Measurements from ENCODE around the gene NMD3. TPM values are rescaled to one million over a fixed set of nuclear protein-coding genes. Genes with fewer than 3 reads are reported as not detected.

Gene NMD3
- total and polyA plus RNA-seq, 2 donors from 2014 or later = 24.2 to 55.5 TPM

DNA sequence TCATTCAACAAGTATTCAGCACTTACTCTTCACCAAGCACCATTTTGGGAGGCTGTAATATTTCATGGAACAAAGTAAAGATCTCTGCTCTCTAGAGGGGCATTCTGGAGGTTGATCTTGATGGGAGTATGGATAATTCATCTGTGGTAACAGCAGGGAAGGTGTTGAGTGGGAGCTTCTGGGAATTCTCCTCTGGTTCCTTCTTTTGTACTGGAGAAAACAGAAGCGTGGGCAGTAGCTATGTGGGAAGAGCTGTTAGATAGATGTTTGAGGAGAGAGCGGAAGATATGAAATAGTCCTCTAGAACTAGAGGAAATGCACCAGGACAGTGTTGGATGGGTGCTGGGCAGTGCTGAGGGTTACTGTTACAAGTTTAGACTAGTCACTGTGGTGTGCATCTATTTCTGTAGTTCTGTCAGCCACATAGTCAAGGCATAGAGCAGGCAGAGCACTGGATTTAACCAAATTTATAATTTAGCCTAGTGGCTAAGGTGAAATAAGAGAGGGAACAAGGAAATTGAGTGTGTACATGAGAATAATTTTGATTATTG lies 9.6 kb downstream of the NMD3 start:
- Histone ChIP-seq H3K4me1 (ENCODE audit: control insufficient read depth in 2 of 3, insufficient read depth in 2 of 3, low read depth in 1 of 3, low read length in 3 of 3) (no peaks in the 10 kb centered on the region), H3K9ac (ENCODE audit: low read length in 3 of 3) (no peak overlapping the region), H3K27ac (ENCODE audit: low read depth in 2 of 2, low read length in 2 of 2) (no peak overlapping the region), H3K36me3 (ENCODE audit: control insufficient read depth in 2 of 3, insufficient read depth in 3 of 3, low read length in 3 of 3) (peaks cover 8 to 28% (median 18%) of the 10 kb centered on the region in 3 donors), H3K27me3 (ENCODE audit: control insufficient read depth, insufficient read depth, low read length) (no peaks in the 10 kb centered on the region), H3K9me3 (ENCODE audit: control insufficient read depth in 2 of 3, insufficient read depth in 1 of 3, low read length in 3 of 3) (no peaks in the 10 kb centered on the region), H3K4me3 (ENCODE audit: low read length in 3 of 3) (no peak overlapping the region)
- FAIRE-seq (no peak), DNase-seq (no peak)
- intact Hi-C loops (cut with DNase I) = no loop called here
- TF ChIP-seq, protein P1, sequence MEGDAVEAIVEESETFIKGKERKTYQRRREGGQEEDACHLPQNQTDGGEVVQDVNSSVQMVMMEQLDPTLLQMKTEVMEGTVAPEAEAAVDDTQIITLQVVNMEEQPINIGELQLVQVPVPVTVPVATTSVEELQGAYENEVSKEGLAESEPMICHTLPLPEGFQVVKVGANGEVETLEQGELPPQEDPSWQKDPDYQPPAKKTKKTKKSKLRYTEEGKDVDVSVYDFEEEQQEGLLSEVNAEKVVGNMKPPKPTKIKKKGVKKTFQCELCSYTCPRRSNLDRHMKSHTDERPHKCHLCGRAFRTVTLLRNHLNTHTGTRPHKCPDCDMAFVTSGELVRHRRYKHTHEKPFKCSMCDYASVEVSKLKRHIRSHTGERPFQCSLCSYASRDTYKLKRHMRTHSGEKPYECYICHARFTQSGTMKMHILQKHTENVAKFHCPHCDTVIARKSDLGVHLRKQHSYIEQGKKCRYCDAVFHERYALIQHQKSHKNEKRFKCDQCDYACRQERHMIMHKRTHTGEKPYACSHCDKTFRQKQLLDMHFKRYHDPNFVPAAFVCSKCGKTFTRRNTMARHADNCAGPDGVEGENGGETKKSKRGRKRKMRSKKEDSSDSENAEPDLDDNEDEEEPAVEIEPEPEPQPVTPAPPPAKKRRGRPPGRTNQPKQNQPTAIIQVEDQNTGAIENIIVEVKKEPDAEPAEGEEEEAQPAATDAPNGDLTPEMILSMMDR (IDR thresholded peaks at IDR 0.05; ENCODE audit: borderline replicate concordance, extremely low read depth, insufficient read depth) = no peak

DNA sequence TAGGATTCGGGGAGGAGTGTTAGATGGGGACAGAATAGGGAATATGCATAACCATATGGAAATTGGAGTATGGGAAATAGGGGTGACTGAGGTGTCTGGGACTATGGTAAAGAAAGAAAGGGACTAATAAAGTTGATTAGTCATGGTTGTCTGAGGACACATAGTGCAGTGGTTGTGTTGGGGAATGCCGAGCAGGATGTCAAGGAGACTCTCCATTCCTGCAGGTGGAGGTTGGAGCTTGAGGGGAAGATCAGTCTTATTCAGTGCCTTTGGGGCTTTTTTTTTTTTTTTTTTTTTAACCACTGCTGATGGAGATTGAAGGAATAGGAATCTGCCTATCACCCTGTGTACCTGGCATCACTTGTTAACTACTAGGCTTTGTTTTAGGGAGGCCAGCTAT lies 10.8 kb downstream of the NMD3 start:
- Histone ChIP-seq H3K27ac (ENCODE audit: low read depth in 2 of 2, low read length in 2 of 2) (no peak overlapping the region), H3K4me3 (ENCODE audit: low read length in 3 of 3) (no peak overlapping the region), H3K36me3 (ENCODE audit: control insufficient read depth in 2 of 3, insufficient read depth in 3 of 3, low read length in 3 of 3) (peaks cover 10 to 33% (median 18%) of the 10 kb centered on the region in 3 donors), H3K27me3 (ENCODE audit: control insufficient read depth, insufficient read depth, low read length) (no peaks in the 10 kb centered on the region), H3K4me1 (ENCODE audit: control insufficient read depth in 2 of 3, insufficient read depth in 2 of 3, low read depth in 1 of 3, low read length in 3 of 3) (no peaks in the 10 kb centered on the region), H3K9ac (ENCODE audit: low read length in 3 of 3) (no peak overlapping the region), H3K9me3 (ENCODE audit: control insufficient read depth in 2 of 3, insufficient read depth in 1 of 3, low read length in 3 of 3) (no peaks in the 10 kb centered on the region)
- TF ChIP-seq, protein P1 (IDR thresholded peaks at IDR 0.05; ENCODE audit: borderline replicate concordance, extremely low read depth, insufficient read depth) = no peak
- DNase-seq (no peak), FAIRE-seq (no peak)
- intact Hi-C loops (cut with DNase I) = no loop called here

DNA sequence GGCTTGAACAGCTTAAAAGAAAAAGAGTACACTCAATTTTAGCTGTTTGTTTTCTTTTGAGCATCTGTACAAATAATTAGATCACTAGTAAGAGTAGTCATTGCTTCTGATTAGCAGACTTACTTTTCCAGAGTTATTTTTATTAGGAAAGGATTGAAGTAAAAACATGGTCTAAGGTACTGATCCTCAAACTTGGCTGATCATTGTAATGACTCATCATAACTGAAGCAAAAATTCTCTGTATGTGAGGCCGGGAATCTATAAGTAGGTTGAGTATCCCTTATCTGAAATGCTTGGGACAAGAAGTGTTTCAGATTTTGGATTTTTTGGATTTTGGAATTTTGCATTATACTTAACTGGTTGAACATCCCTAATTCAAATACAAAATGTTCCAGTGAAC lies 12.4 kb downstream of the NMD3 start:
- TF ChIP-seq, protein P1 (IDR thresholded peaks at IDR 0.05; ENCODE audit: borderline replicate concordance, extremely low read depth, insufficient read depth) = no peak
- H3K4me1 ChIP-seq (ENCODE audit: control insufficient read depth in 2 of 3, insufficient read depth in 2 of 3, low read depth in 1 of 3, low read length in 3 of 3) = no peaks in the 10 kb centered on the region
- H3K27me3 ChIP-seq (ENCODE audit: control insufficient read depth, insufficient read depth, low read length) = no peaks in the 10 kb centered on the region
- DNase-seq = no peak
- no peak overlapping the region for H3K9ac ChIP-seq (ENCODE audit: low read length in 3 of 3)
- no peak overlapping the region for H3K4me3 ChIP-seq (ENCODE audit: low read length in 3 of 3)
- H3K9me3 ChIP-seq (ENCODE audit: control insufficient read depth in 2 of 3, insufficient read depth in 1 of 3, low read length in 3 of 3) = no peaks in the 10 kb centered on the region
- peaks cover 12 to 40% (median 21%) of the 10 kb centered on the region in 3 donors for H3K36me3 ChIP-seq (ENCODE audit: control insufficient read depth in 2 of 3, insufficient read depth in 3 of 3, low read length in 3 of 3)
- FAIRE-seq = no peak
- intact Hi-C loops (cut with DNase I) = no loop called here
- H3K27ac ChIP-seq (ENCODE audit: low read depth in 2 of 2, low read length in 2 of 2) = no peak overlapping the region

DNA sequence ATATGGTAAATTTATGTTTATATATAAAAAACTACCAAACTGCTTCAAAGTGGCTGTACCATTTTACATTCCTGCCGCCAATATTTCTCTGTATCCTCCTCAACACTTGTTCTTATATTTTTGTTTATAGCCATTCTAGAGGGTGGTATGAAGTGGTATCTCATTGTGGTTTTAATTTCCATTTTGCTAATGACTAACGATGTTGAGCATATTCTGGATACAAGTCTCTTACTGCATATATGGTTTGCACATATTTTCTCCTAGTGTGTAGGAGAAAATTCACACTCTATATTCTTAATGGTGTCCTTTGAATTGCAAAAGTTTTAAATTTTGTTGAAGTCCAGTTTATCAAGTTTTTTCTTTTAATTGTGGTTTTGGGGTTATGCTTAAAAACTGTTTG lies 15.1 kb downstream of the NMD3 start:
- DNase-seq (no peak), FAIRE-seq (no peak)
- H3K27me3 ChIP-seq (ENCODE audit: control insufficient read depth, insufficient read depth, low read length) = no peaks in the 10 kb centered on the region
- no peaks in the 10 kb centered on the region for H3K9me3 ChIP-seq (ENCODE audit: control insufficient read depth in 2 of 3, insufficient read depth in 1 of 3, low read length in 3 of 3)
- H3K36me3 ChIP-seq (ENCODE audit: control insufficient read depth in 2 of 3, insufficient read depth in 3 of 3, low read length in 3 of 3) = peaks cover 10 to 42% (median 14%) of the 10 kb centered on the region in 3 donors
- no peak overlapping the region for H3K9ac ChIP-seq (ENCODE audit: low read length in 3 of 3)
- no peak overlapping the region for H3K27ac ChIP-seq (ENCODE audit: low read depth in 2 of 2, low read length in 2 of 2)
- H3K4me3 ChIP-seq (ENCODE audit: low read length in 3 of 3) = no peak overlapping the region
- H3K4me1 ChIP-seq (ENCODE audit: control insufficient read depth in 2 of 3, insufficient read depth in 2 of 3, low read depth in 1 of 3, low read length in 3 of 3) = no peaks in the 10 kb centered on the region
- intact Hi-C loops (cut with DNase I) = no loop called here
- TF ChIP-seq, protein P1 (IDR thresholded peaks at IDR 0.05; ENCODE audit: borderline replicate concordance, extremely low read depth, insufficient read depth) = no peak

Data from kidney (tissue), 14 donors.